H9 (cell line): Measurements from ENCODE around the gene PIK3R5. TPM values are rescaled to one million over a fixed set of nuclear protein-coding genes. Genes with fewer than 3 reads are reported as not detected.

Experiments used
- DNase-seq: peaks from one replicate; pipeline ENCODE4 v3.0.0-alpha.2; 2017
- H2AFZ ChIP-seq: one replicate; pipeline ENCODE4 v1.6.1; 2013; ENCODE audit warnings: mild to moderate bottlenecking, low read length, control low read depth, moderate library complexity
- H2AK5ac ChIP-seq: 2 replicates; pipeline ENCODE4 v1.6.1; 2013; ENCODE audit warnings: low read length, control low read depth, mixed read lengths; ENCODE audit not compliant: insufficient read length
- H2BK120ac ChIP-seq: one replicate; pipeline ENCODE4 v1.6.1; 2013; ENCODE audit warnings: low read depth, mild to moderate bottlenecking, low read length, control low read depth, inconsistent platforms; ENCODE audit not compliant: poor library complexity, severe bottlenecking
- H2BK12ac ChIP-seq: 2 replicates; pipeline ENCODE4 v1.6.1; 2013; ENCODE audit warnings: low read length, control low read depth, mixed read lengths, low read depth; ENCODE audit not compliant: insufficient read length
- H2BK15ac ChIP-seq: 2 replicates; pipeline ENCODE4 v1.6.1; 2013; ENCODE audit warnings: low read depth, low read length, control low read depth
- H2BK20ac ChIP-seq: one replicate; pipeline ENCODE4 v1.6.1; 2013; ENCODE audit warnings: low read depth, mild to moderate bottlenecking, low read length, control low read depth, inconsistent platforms; ENCODE audit not compliant: poor library complexity, severe bottlenecking
- H2BK5ac ChIP-seq: 2 replicates; pipeline ENCODE4 v1.6.1; 2013; ENCODE audit warnings: low read length, control low read depth, mixed read lengths; ENCODE audit not compliant: insufficient read length
- H3K14ac ChIP-seq: 2 replicates; pipeline ENCODE4 v1.6.1; 2013; ENCODE audit warnings: low read length, control low read depth; ENCODE audit not compliant: insufficient read depth
- H3K18ac ChIP-seq: 2 replicates; pipeline ENCODE4 v1.6.1; 2013; ENCODE audit warnings: low read depth, mild to moderate bottlenecking, mixed read lengths, low read length, control low read depth; ENCODE audit not compliant: insufficient read length
- H3K23ac ChIP-seq: 2 replicates; pipeline ENCODE4 v1.6.1; 2013; ENCODE audit warnings: low read length, control low read depth, mixed read lengths, low read depth; ENCODE audit not compliant: insufficient read length
- H3K23me2 ChIP-seq: 2 replicates; pipeline ENCODE4 v1.6.1; 2013; ENCODE audit warnings: low read depth, mild to moderate bottlenecking, mixed read lengths, low read length, control low read depth; ENCODE audit not compliant: insufficient read length, poor library complexity, severe bottlenecking
- H3K27ac ChIP-seq: 2 replicates; pipeline ENCODE4 v1.5.1; 2013; ENCODE audit warnings: low read length, control low read depth, mixed read lengths, low read depth; ENCODE audit not compliant: insufficient read length
- H3K27me3 ChIP-seq: 2 replicates; pipeline ENCODE4 v1.6.1; 2013; ENCODE audit warnings: low read length, control low read depth, inconsistent platforms; ENCODE audit not compliant: insufficient read depth
- H3K4ac ChIP-seq: 2 replicates; pipeline ENCODE4 v1.6.1; 2013; ENCODE audit warnings: low read depth, mild to moderate bottlenecking, control low read depth, inconsistent platforms, low read length, moderate library complexity
- H3K4me1 ChIP-seq: 2 replicates; pipeline ENCODE4 v1.6.1; 2013; ENCODE audit warnings: low read length, control low read depth, inconsistent platforms; ENCODE audit not compliant: insufficient read depth
- H3K4me2 ChIP-seq: 2 replicates; pipeline ENCODE4 v1.6.1; 2013; ENCODE audit warnings: low read length, control low read depth, mixed read lengths; ENCODE audit not compliant: insufficient read length, insufficient read depth
- H3K56ac ChIP-seq: 2 replicates; pipeline ENCODE4 v1.6.1; 2013; ENCODE audit warnings: low read depth, mild to moderate bottlenecking, mixed read lengths, low read length, control low read depth; ENCODE audit not compliant: insufficient read length
- H3K79me1 ChIP-seq: 2 replicates; pipeline ENCODE4 v1.6.1; 2013; ENCODE audit warnings: low read depth, mild to moderate bottlenecking, moderate library complexity, low read length, control low read depth, inconsistent platforms; ENCODE audit not compliant: insufficient read depth, poor library complexity, severe bottlenecking
- H3K79me2 ChIP-seq: 2 replicates; pipeline ENCODE4 v1.6.1; 2013; ENCODE audit warnings: low read length, control low read depth, inconsistent platforms; ENCODE audit not compliant: insufficient read depth
- H3K9ac ChIP-seq: 2 replicates; pipeline ENCODE4 v1.6.1; 2013; ENCODE audit warnings: low read length, control low read depth, mixed read lengths; ENCODE audit not compliant: insufficient read length; ENCODE audit errors: extremely low read depth
- H3K9me3 ChIP-seq: one replicate; pipeline ENCODE4 v1.6.1; 2013; ENCODE audit warnings: low read depth, low read length, inconsistent platforms; ENCODE audit not compliant: control insufficient read depth
- H3T11ph ChIP-seq: one replicate; pipeline ENCODE4 v1.6.1; 2013; ENCODE audit warnings: mild to moderate bottlenecking, low read length, control low read depth, inconsistent platforms
- H4K20me1 ChIP-seq: one replicate; pipeline ENCODE4 v1.6.1; 2013; ENCODE audit not compliant: control insufficient read depth, insufficient read length, insufficient read depth
- H4K5ac ChIP-seq: 2 replicates; pipeline ENCODE4 v1.6.1; 2013; ENCODE audit warnings: low read depth, mild to moderate bottlenecking, mixed read lengths, low read length, control low read depth; ENCODE audit not compliant: insufficient read length
- H4K8ac ChIP-seq: replicated peaks from 2 replicates; pipeline ENCODE4 v1.6.1; 2013; ENCODE audit warnings: low read length, control low read depth, mixed read lengths, low read depth; ENCODE audit not compliant: insufficient read length
- H4K91ac ChIP-seq: 2 replicates; pipeline ENCODE4 v1.6.1; 2013; ENCODE audit warnings: low read depth, mild to moderate bottlenecking, moderate library complexity, mixed read lengths, low read length, control low read depth; ENCODE audit not compliant: insufficient read length
- H3K27ac Mint-ChIP-seq, 3 experiments: 2 replicates in 2 of 3; 3 replicates in 1 of 3; pipeline ENCODE4 v1.8.0; 2020 to 2021; ENCODE audit warnings: mixed read lengths in 3 of 3, mild to moderate bottlenecking in 1 of 3, moderate library complexity in 1 of 3
- H3K27me3 Mint-ChIP-seq: 2 replicates; pipeline ENCODE4 v1.8.0; 2021; ENCODE audit warnings: low read depth, mild to moderate bottlenecking, moderate library complexity, mixed read lengths
- H3K36me3 Mint-ChIP-seq, 3 experiments: 2 replicates in 2 of 3; 3 replicates in 1 of 3; pipeline ENCODE4 v1.8.0; 2020 to 2021; ENCODE audit warnings: low read depth in 3 of 3, mixed read lengths in 3 of 3; ENCODE audit not compliant: insufficient read depth in 1 of 3
- H3K4me1 Mint-ChIP-seq, 2 experiments: 2 replicates each; pipeline ENCODE4 v1.8.0; 2020; ENCODE audit warnings: mixed read lengths in 2 of 2
- H3K4me3 Mint-ChIP-seq, 2 experiments: 2 replicates in 1 of 2; 3 replicates in 1 of 2; pipeline ENCODE4 v1.8.0; 2020 to 2021; ENCODE audit warnings: mild to moderate bottlenecking in 2 of 2, mixed read lengths in 2 of 2, moderate library complexity in 1 of 2
- H3K9me3 Mint-ChIP-seq, 2 experiments: 2 replicates in 1 of 2; 3 replicates in 1 of 2; pipeline ENCODE4 v1.8.0; 2020; ENCODE audit warnings: mild to moderate bottlenecking in 2 of 2, mixed read lengths in 2 of 2, moderate library complexity in 1 of 2
- WGBS: extraction: QIAGEN DNeasy Blood & Tissue Kit; methylation state at CpG from one replicate; pipeline ENCODE4 v1.1.7; 2013; ENCODE audit warnings: missing lambda C conversion rate, low lambda C conversion rate, mixed read lengths; ENCODE audit not compliant: insufficient read length; ENCODE audit errors: extremely low coverage; 5-methylcytosine and 5-hydroxymethylcytosine counted together
- total RNA-seq: library from RNA; stranded (reverse); gene quantifications from 2 replicates; pipeline ENCODE4 v1.2.1, GENCODE V29; 2021
- TF ChIP-seq, protein P1 (sequence below): fragments of 200-600 bp; sonication (generic); conservative IDR thresholded peaks from 3 replicates; pipeline ENCODE4 v1.8.0; 2021; ENCODE audit warnings: antibody characterized with exemption, mild to moderate bottlenecking

Gene PIK3R5
- total RNA-seq, 1 experiment from 2014 or later: 1.4 TPM

DNA sequence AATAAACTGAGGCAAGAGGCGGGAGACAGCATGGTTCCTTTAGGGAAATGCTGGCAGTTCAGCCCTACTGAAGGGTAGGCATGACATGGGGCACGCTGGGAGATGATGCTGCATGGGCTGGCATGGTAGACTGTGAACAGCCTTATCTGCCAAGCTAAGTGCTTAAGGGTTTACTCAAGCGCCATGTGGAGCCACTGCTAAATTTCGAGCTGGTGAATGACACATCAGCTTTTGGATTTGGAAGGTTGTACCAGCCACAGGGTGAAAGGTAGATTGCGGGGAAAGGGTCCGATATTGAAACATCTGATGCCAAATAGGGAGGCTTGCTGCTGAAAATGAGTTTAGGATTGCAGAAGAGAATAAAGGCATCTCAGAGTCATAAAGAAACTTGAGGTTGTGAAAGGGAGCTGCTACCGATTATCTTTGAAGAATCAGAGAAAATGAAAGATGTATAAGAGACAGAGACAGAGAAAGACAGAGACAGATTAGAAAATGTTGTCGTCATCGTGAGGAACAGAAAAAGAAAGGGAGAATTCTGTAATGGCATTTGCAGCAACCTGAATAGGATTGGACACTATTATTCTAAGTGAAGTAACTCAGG is 16.3 kb downstream of the PIK3R5 start:
- Histone ChIP-seq H2AK5ac (no peak overlapping the region), H3K18ac (no peak overlapping the region), H3K56ac (no peak overlapping the region), H2BK120ac (no peak overlapping the region), H3K4me1 (no peaks in the 10 kb centered on the region), H3K23ac (no peak overlapping the region), H3K4ac (no peak overlapping the region), H3K79me1 (no peaks in the 10 kb centered on the region), H3K9ac (no peak overlapping the region), H3K14ac (no peak overlapping the region), H3K27me3 (no peaks in the 10 kb centered on the region), H3K4me2 (no peak overlapping the region), H3K23me2 (no peaks in the 10 kb centered on the region), H3K79me2 (no peaks in the 10 kb centered on the region), H3K9me3 (no peaks in the 10 kb centered on the region), H2BK5ac (no peak overlapping the region), H2BK12ac (no peak overlapping the region), H4K5ac (no peak overlapping the region), H2BK15ac (no peak overlapping the region), H3T11ph (no peak overlapping the region), H3K27ac (no peak overlapping the region), H4K91ac (no peak overlapping the region), H2AFZ (no peak overlapping the region), H4K20me1 (no peaks in the 10 kb centered on the region), H4K8ac (no peak overlapping the region), H2BK20ac (no peak overlapping the region)
- no CpG with 5 or more reads among the region's 9 CpGs for WGBS
- Mint-ChIP-seq H3K27me3 (peaks cover 24% of the 10 kb centered on the region), H3K9me3 (peaks cover 0 to 4% of the 10 kb centered on the region in 2 experiments; a peak in 2 of 5 replicates), H3K4me3 (no peak overlapping the region), H3K36me3 (no peaks in the 10 kb centered on the region; a peak in 2 of 7 replicates), H3K27ac (no peak overlapping the region), H3K4me1 (peaks cover under 1 to 1% of the 10 kb centered on the region in 2 experiments)
- TF ChIP-seq, protein P1, sequence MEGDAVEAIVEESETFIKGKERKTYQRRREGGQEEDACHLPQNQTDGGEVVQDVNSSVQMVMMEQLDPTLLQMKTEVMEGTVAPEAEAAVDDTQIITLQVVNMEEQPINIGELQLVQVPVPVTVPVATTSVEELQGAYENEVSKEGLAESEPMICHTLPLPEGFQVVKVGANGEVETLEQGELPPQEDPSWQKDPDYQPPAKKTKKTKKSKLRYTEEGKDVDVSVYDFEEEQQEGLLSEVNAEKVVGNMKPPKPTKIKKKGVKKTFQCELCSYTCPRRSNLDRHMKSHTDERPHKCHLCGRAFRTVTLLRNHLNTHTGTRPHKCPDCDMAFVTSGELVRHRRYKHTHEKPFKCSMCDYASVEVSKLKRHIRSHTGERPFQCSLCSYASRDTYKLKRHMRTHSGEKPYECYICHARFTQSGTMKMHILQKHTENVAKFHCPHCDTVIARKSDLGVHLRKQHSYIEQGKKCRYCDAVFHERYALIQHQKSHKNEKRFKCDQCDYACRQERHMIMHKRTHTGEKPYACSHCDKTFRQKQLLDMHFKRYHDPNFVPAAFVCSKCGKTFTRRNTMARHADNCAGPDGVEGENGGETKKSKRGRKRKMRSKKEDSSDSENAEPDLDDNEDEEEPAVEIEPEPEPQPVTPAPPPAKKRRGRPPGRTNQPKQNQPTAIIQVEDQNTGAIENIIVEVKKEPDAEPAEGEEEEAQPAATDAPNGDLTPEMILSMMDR: no peak
- DNase-seq: no peak
